ENCODE measurements around the gene MICB. TPM values are rescaled to one million over a fixed set of nuclear protein-coding genes. Genes with fewer than 3 reads are reported as not detected.
A peak's percentile ranks its signal among the peaks of the same experiment; 100 is the strongest.

MICB gene
- total RNA-seq, 2 donors from 2014 or later = 5.6 to 6.7 TPM

DNA sequence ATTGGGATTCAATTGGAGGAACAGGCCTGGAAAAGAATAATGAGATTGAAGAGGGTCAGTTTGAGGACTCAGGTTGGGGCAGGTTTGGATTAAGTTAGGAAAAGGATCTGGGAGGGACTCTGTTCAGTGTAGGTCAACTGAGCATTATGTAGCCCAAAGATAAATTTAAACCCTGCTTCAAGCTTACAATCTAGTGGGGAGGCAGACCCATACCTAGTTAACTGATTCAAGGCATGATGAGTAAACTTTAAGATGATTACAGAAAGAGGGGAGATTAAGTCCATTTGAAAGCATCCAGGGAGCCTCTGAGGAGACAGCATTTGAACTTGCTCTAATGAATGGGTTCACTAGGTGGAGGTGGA is 62.7 kb downstream of the MICB start:
- DNase-seq = no peak
- H3K4me1 ChIP-seq = no peaks in the 10 kb centered on the region
- H3K27ac ChIP-seq = peak overlapping the region; percentile 36
- TF ChIP-seq, protein P1, sequence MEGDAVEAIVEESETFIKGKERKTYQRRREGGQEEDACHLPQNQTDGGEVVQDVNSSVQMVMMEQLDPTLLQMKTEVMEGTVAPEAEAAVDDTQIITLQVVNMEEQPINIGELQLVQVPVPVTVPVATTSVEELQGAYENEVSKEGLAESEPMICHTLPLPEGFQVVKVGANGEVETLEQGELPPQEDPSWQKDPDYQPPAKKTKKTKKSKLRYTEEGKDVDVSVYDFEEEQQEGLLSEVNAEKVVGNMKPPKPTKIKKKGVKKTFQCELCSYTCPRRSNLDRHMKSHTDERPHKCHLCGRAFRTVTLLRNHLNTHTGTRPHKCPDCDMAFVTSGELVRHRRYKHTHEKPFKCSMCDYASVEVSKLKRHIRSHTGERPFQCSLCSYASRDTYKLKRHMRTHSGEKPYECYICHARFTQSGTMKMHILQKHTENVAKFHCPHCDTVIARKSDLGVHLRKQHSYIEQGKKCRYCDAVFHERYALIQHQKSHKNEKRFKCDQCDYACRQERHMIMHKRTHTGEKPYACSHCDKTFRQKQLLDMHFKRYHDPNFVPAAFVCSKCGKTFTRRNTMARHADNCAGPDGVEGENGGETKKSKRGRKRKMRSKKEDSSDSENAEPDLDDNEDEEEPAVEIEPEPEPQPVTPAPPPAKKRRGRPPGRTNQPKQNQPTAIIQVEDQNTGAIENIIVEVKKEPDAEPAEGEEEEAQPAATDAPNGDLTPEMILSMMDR (IDR thresholded peaks at IDR 0.05) = no peak
- no peaks in the 10 kb centered on the region for H3K36me3 ChIP-seq
- no peaks in the 10 kb centered on the region for H3K27me3 ChIP-seq
- no peak overlapping the region for H3K4me3 ChIP-seq
- H3K9me3 ChIP-seq = no peaks in the 10 kb centered on the region
- H3K9ac ChIP-seq (ENCODE audit: low read depth in 2 of 2, low read length in 2 of 2) = peak overlapping the region in 1 of 2 donors; percentile 12
- intact Hi-C loops (cut with DNase I) = no loop called here

Other genes with a start within 250 kb of the MICB start
- gene HLA-C, start 226.1 kb upstream of the MICB start, total RNA-seq = 1,000 to 10,000 TPM in 1 of 2 donors, 100 to 1,000 TPM in 1; 576 to 1,321 TPM
- 1,000 to 10,000 TPM; 1,153 to 3,111 TPM for gene HLA-B, start 141.0 kb upstream of the MICB start, total RNA-seq
- 10 to 100 TPM; 15.0 to 26.7 TPM for gene MICA, start 94.5 kb upstream of the MICB start, total RNA-seq
- not detected for gene MCCD1, start 30.8 kb downstream of the MICB start, total RNA-seq
- gene DDX39B, start 43.9 kb downstream of the MICB start, total RNA-seq = 100 to 1,000 TPM; 213 to 422 TPM
- under 1 TPM; 0.57 to 0.85 TPM for gene ATP6V1G2, start 48.5 kb downstream of the MICB start, total RNA-seq
- gene NFKBIL1, start 49.5 kb downstream of the MICB start, total RNA-seq = 10 to 100 TPM; 16.1 to 18.8 TPM
- 1 to 10 TPM in 1 of 2 donors, under 1 TPM in 1; 0.35 to 2.4 TPM for gene LTA, start 74.1 kb downstream of the MICB start, total RNA-seq
- gene TNF, start 77.4 kb downstream of the MICB start, total RNA-seq = 1 to 10 TPM in 1 of 2 donors, under 1 TPM in 1; 0.48 to 1.4 TPM
- 1 to 10 TPM; 3.4 to 5.7 TPM for gene LTB, start 84.3 kb downstream of the MICB start, total RNA-seq
- gene LST1, start 88.1 kb downstream of the MICB start, total RNA-seq = 1 to 10 TPM; 4.8 to 9.2 TPM
- gene NCR3, start 94.9 kb downstream of the MICB start, total RNA-seq = under 1 TPM; 0.67 to 0.90 TPM
- 10 to 100 TPM in 1 of 2 donors, 1 to 10 TPM in 1; 5.0 to 20.7 TPM for gene AIF1, start 117.1 kb downstream of the MICB start, total RNA-seq
- 100 to 1,000 TPM; 107 to 171 TPM for gene PRRC2A, start 122.6 kb downstream of the MICB start, total RNA-seq
- gene BAG6, start 154.5 kb downstream of the MICB start, total RNA-seq = 100 to 1,000 TPM; 266 to 337 TPM
- 1 to 10 TPM; 1.6 to 2.4 TPM for gene APOM, start 157.7 kb downstream of the MICB start, total RNA-seq
- 10 to 100 TPM; 28.3 to 32.8 TPM for gene C6orf47, start 162.6 kb downstream of the MICB start, total RNA-seq
- 10 to 100 TPM; 11.0 to 14.9 TPM for gene GPANK1, start 166.9 kb downstream of the MICB start, total RNA-seq
- 100 to 1,000 TPM; 140 to 152 TPM for gene CSNK2B, start 167.9 kb downstream of the MICB start, total RNA-seq
- gene LY6G5B, start 171.8 kb downstream of the MICB start, total RNA-seq = 1 to 10 TPM; 4.4 to 9.0 TPM
- gene LY6G5C, start 182.9 kb downstream of the MICB start, total RNA-seq = 1 to 10 TPM; 1.9 to 2.8 TPM
- gene ABHD16A, start 205.2 kb downstream of the MICB start, total RNA-seq = 10 to 100 TPM; 56.8 to 65.2 TPM
- gene LY6G6F, start 208.7 kb downstream of the MICB start, total RNA-seq = not detected
- not detected for gene LY6G6D, start 217.2 kb downstream of the MICB start, total RNA-seq
- 1 to 10 TPM in 1 of 2 donors, not detected in 1; 2.3 TPM for gene LY6G6C, start 223.6 kb downstream of the MICB start, total RNA-seq
- under 1 TPM; 0.19 to 0.57 TPM for gene MPIG6B, start 225.2 kb downstream of the MICB start, total RNA-seq
- 10 to 100 TPM; 92.1 to 98.7 TPM for gene DDAH2, start 231.2 kb downstream of the MICB start, total RNA-seq
- gene CLIC1, start 238.4 kb downstream of the MICB start, total RNA-seq = 100 to 1,000 TPM; 622 to 646 TPM
- 10 to 100 TPM; 13.3 to 34.2 TPM for gene MSH5, start 241.9 kb downstream of the MICB start, total RNA-seq